HepG2 (cell line): ENCODE data around the gene ENO3. TPM values are rescaled to one million over a fixed set of nuclear protein-coding genes. Genes with fewer than 3 reads are reported as not detected.

ENCODE experiments used
- ATAC-seq: fragments of 200-7000 bp; cut with Tn5 transposase; 3 replicates; pipeline ENCODE4 v1.9.1; 2020; ENCODE audit warnings: mild to moderate bottlenecking, moderate library complexity
- BruUV-seq: library from RNA; stranded (reverse); fragments of 400-500 nt; replicated peaks from 2 replicates; lab custom pipeline; 2021; lab: Mats Ljungman, UMichigan
- CTCF ChIA-PET: fragments of 300-600 bp; formaldehyde crosslinking; extraction: SDS; loops from one replicate; lab custom pipeline; 2021; ENCODE audit warnings: low total read pairs, inconsistent platforms, low intra/inter-chr PET ratio; lab: Yijun Ruan, JAX
- POLR2A ChIA-PET: fragments of 350-600 bp; sonication (Branson Sonifier 250); formaldehyde crosslinking; loops from one replicate; lab custom pipeline; 2020; ENCODE audit warnings: antibody characterized with exemption, inconsistent platforms; lab: Yijun Ruan, JAX
- DNase-seq: peaks from one replicate; pipeline ENCODE4 v3.0.0-alpha.2; 2015; ENCODE audit warnings: low spot score
- FAIRE-seq: peaks from 3 replicates; lab custom pipeline; 2011; peaks lifted over from hg19 to GRCh38; lab: Jason Lieb, UNC
- H2AFZ ChIP-seq: one replicate; pipeline ENCODE4 v1.6.1; 2011; ENCODE audit warnings: low read length, inconsistent platforms
- H3K27ac ChIP-seq: fragments of 300-600 bp; 3 replicates; pipeline ENCODE4 v1.8.0; 2011; ENCODE audit warnings: mixed run types, mild to moderate bottlenecking, mixed read lengths, low read length, inconsistent platforms; ENCODE audit not compliant: insufficient read depth; ENCODE audit errors: extremely low read length
- H3K27me3 ChIP-seq, 2 experiments: fragments of 200-600 bp in 1 of 2; 2 replicates in 1 of 2; 3 replicates in 1 of 2; pipeline versions ENCODE4 v1.6.0 to v1.8.0; 2011; ENCODE audit warnings: low read length in 2 of 2, mild to moderate bottlenecking in 2 of 2, moderate library complexity in 2 of 2, inconsistent platforms in 1 of 2; ENCODE audit not compliant: insufficient read depth in 2 of 2, control insufficient read depth in 1 of 2
- H3K36me3 ChIP-seq, 2 experiments: fragments of 200-600 bp in 1 of 2; replicated peaks in 1 of 2; 2 replicates in 1 of 2; 3 replicates in 1 of 2; pipeline versions ENCODE4 v1.5.1 to v1.8.0; 2011; ENCODE audit warnings: low read length in 2 of 2, inconsistent platforms in 1 of 2; ENCODE audit not compliant: insufficient read depth in 2 of 2, control insufficient read depth in 1 of 2
- H3K4me1 ChIP-seq: 2 replicates; pipeline ENCODE4 v1.5.1; 2012; ENCODE audit warnings: low read length, inconsistent platforms; ENCODE audit not compliant: insufficient read depth
- H3K4me2 ChIP-seq: 2 replicates; pipeline ENCODE4 v1.6.0; 2011; ENCODE audit warnings: low read depth, low read length, inconsistent platforms
- H3K4me3 ChIP-seq, 3 experiments: fragments of 200-600 bp in 1 of 3; sonication (generic), shearing (Covaris generic) in 1 of 3; replicated peaks in 1 of 3; 2 replicates each; pipeline ENCODE4 v1.5.1; 2011 to 2016; ENCODE audit warnings: low read length in 3 of 3, inconsistent platforms in 2 of 3, low read depth in 2 of 3, mild to moderate bottlenecking in 2 of 3, control low read depth in 1 of 3, mixed read lengths in 1 of 3; ENCODE audit not compliant: insufficient read depth in 1 of 3
- H3K79me2 ChIP-seq: one replicate; pipeline ENCODE4 v1.6.1; 2011; ENCODE audit warnings: low read length, inconsistent platforms; ENCODE audit not compliant: insufficient read depth
- H3K9ac ChIP-seq: 2 replicates; pipeline ENCODE4 v1.6.0; 2011; ENCODE audit warnings: mild to moderate bottlenecking, low read depth, low read length, inconsistent platforms; ENCODE audit not compliant: insufficient read depth
- H3K9me3 ChIP-seq: 2 replicates; pipeline ENCODE4 v1.5.1; 2012; ENCODE audit warnings: mild to moderate bottlenecking, low read length
- H4K20me1 ChIP-seq: 2 replicates; pipeline ENCODE4 v1.6.0; 2011; ENCODE audit warnings: inconsistent platforms, mild to moderate bottlenecking, low read length, moderate library complexity; ENCODE audit not compliant: insufficient read depth
- ARNT ChIP-seq: fragments of 450-650 bp; IDR thresholded peaks from 2 replicates; pipeline ENCODE4 v1.6.1; 2017
- ARNTL ChIP-seq: sonication (generic); formaldehyde crosslinking; IDR thresholded peaks from 2 replicates; pipeline ENCODE4 v1.4.0; 2020; ENCODE audit warnings: mild to moderate bottlenecking, missing genetic modification reagents
- ELF3 ChIP-seq: IDR thresholded peaks from 2 replicates; pipeline ENCODE4 v1.6.1; 2016; ENCODE audit warnings: missing genetic modification reagents, missing compliant biosample characterization
- GABPB1 ChIP-seq: IDR thresholded peaks from 2 replicates; pipeline ENCODE4 v1.6.1; 2016; ENCODE audit warnings: mild to moderate bottlenecking, missing genetic modification reagents, moderate library complexity, missing compliant biosample characterization
- HNRNPH1 ChIP-seq: fragments of 200-400 bp; formaldehyde crosslinking; optimal IDR thresholded peaks from 2 replicates; pipeline ENCODE3; 2017; ENCODE audit warnings: mild to moderate bottlenecking, low read depth, low read length
- HNRNPK ChIP-seq: fragments of 200-400 bp; formaldehyde crosslinking; IDR thresholded peaks from 2 replicates; pipeline ENCODE4 v1.6.1; 2018; ENCODE audit warnings: low read length, low read depth, moderate library complexity, mild to moderate bottlenecking; ENCODE audit not compliant: poor library complexity, severe bottlenecking
- MTF2 ChIP-seq: sonication (generic); formaldehyde crosslinking; IDR thresholded peaks from 2 replicates; pipeline ENCODE4 v1.5.0; 2020; ENCODE audit warnings: missing genetic modification reagents, borderline replicate concordance
- PAWR ChIP-seq: sonication (generic); formaldehyde crosslinking; IDR thresholded peaks from 2 replicates; pipeline ENCODE4 v1.4.0; 2020; ENCODE audit warnings: missing genetic modification reagents, mild to moderate bottlenecking, borderline replicate concordance
- POLR2G ChIP-seq: fragments of 200-400 bp; formaldehyde crosslinking; IDR thresholded peaks from 2 replicates; pipeline ENCODE4 v1.6.1; 2018; ENCODE audit warnings: mild to moderate bottlenecking, low read depth, low read length, moderate library complexity
- RBFOX2 ChIP-seq: fragments of 200-400 bp; formaldehyde crosslinking; IDR thresholded peaks from 2 replicates; pipeline ENCODE4 v1.6.1; 2017; ENCODE audit warnings: low read depth, mild to moderate bottlenecking, low read length
- SMAD1 ChIP-seq: sonication (generic); formaldehyde crosslinking; IDR thresholded peaks from 2 replicates; pipeline ENCODE4 v1.4.0; 2020; ENCODE audit warnings: missing genetic modification reagents, low read depth, mild to moderate bottlenecking, borderline replicate concordance
- ZBTB7A ChIP-seq: sonication (generic); formaldehyde crosslinking; IDR thresholded peaks from 2 replicates; pipeline ENCODE4 v1.8.0; 2022; ENCODE audit warnings: mild to moderate bottlenecking, missing genetic modification reagents
- ZKSCAN1 ChIP-seq: fragments of 150-350 bp; IDR thresholded peaks from 2 replicates; pipeline ENCODE4 v1.6.1; 2014; ENCODE audit warnings: low read length
- ZNF333 ChIP-seq: sonication (generic); formaldehyde crosslinking; IDR thresholded peaks from 2 replicates; pipeline ENCODE4 v1.4.0; 2020; ENCODE audit warnings: mild to moderate bottlenecking, missing genetic modification reagents, borderline replicate concordance
- ZNF501 ChIP-seq: sonication (generic); formaldehyde crosslinking; IDR thresholded peaks from 2 replicates; pipeline ENCODE4 v1.5.1; 2020; ENCODE audit warnings: mild to moderate bottlenecking, moderate library complexity, missing genetic modification reagents
- ZNF841 ChIP-seq: sonication (generic); formaldehyde crosslinking; IDR thresholded peaks from 2 replicates; pipeline ENCODE4 v1.8.1; 2023; ENCODE audit warnings: missing genetic modification reagents, borderline replicate concordance
- WGBS: methylation state at CpG from one replicate; pipeline ENCODE4 v1.1.6; 2017; ENCODE audit warnings: low lambda C conversion rate; 5-methylcytosine and 5-hydroxymethylcytosine counted together
- in situ Hi-C: cut with HindIII; loops from 2 replicates; pipeline ENCODE4 v1.10.0; 2017; ENCODE audit warnings: low pct_unique_long_range_greater_than_20kb; ENCODE audit not compliant: extremely low pct_ligation_motif_present
- intact Hi-C: fragments of 100-400 bp; cut with micrococcal nuclease; formaldehyde crosslinking; loops from one replicate; pipeline ENCODE4 v1.10.0; 2022; ENCODE audit not compliant: unreplicated experiment
- polyA plus RNA-seq, 8 experiments: library from polyadenylated mRNA; depleted of rRNA in 3 of 8; stranded (reverse) in 7 of 8; unstranded in 1 of 8; fragments of >200 nt; fragmentation: Illumina TruSeq in 4 of 8; extraction: Trizol in 4 of 8; gene quantifications; 2 replicates each; pipeline versions ENCODE4 v1.2.1 to v1.2.3, GENCODE V29; 2011 to 2016; ENCODE audit warnings: low read depth in 4 of 8, missing spikeins in 1 of 8, mixed read lengths in 1 of 8; ENCODE audit not compliant: insufficient read depth in 1 of 8
- total RNA-seq, 5 experiments: library from RNA; depleted of rRNA; stranded (reverse); fragments of >200 nt; fragmentation: Illumina TruSeq; extraction: Trizol; gene quantifications; 2 replicates each; pipeline ENCODE4 v1.2.3, GENCODE V29; 2016; ENCODE audit warnings: low read depth in 1 of 5
- TF ChIP-seq, protein P1 (sequence below): fragments of 450-650 bp; IDR thresholded peaks from 2 replicates; pipeline ENCODE4 v1.6.1; 2017; ENCODE audit warnings: mild to moderate bottlenecking
- TF ChIP-seq, protein P2 (sequence below): sonication (generic); formaldehyde crosslinking; IDR thresholded peaks from 2 replicates; pipeline ENCODE4 v1.9.0; 2022; ENCODE audit warnings: missing genetic modification reagents, mild to moderate bottlenecking, borderline replicate concordance

Gene ENO3
- total and polyA plus RNA-seq, 2 of the 13 experiments (the other 11 are each of a cell fraction or from before 2014, with no cell fraction given): 59.8 to 69.8 TPM

DNA sequence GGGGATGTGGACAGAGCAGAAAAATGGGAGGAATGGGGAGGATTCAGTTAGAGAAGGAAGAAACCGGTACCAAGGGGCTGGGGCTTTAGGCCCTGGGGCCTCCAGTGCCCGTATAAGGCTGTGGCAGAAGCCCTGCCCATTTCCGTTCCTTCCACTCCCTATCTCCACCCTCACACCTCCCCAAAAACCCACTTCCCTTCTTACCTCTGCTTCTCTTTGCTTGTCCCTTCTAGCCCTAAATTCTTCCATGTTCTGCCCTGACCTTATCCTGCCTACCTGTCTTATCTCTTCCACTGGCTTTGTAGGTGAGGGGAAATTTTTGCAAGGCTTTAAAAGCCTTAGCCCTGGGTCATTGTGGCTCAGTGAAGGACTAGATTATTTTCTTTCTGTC is 6.8 kb upstream of the ENO3 start:
- FAIRE-seq: no peak
- WGBS: 89% methylated on average over 3 of the region's 3 CpGs

DNA sequence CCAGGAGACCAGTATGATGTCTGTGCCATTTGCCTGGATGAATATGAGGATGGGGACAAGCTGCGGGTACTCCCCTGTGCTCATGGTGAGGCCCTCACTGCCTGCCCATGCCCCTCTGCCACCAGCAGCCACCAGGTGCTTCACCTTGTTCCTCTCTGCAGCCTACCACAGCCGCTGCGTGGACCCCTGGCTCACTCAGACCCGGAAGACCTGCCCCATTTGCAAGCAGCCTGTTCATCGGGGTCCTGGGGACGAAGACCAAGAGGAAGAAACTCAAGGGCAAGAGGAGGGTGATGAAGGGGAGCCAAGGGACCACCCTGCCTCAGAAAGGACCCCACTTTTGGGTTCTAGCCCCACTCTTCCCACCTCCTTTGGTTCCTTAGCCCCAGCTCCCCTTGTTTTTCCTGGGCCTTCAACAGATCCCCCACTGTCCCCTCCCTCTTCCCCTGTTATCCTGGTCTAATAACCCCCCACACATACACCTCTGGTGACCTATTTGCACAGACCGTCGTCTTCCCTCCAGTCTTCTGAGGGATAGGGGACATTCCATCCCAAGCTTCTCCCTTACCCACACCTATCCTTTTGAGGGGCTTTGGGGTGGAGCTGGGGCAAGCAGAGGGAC is 6.3 kb upstream of the ENO3 start:
- no TSS peak for BruUV-seq
- Histone ChIP-seq H3K27me3 (no peaks in the 10 kb centered on the region; a peak in 1 of 5 replicates), H3K79me2 (peaks cover 61% of the 10 kb centered on the region), H2AFZ (no peak overlapping the region), H3K27ac (peak overlapping the region; percentile 38), H3K9me3 (no peaks in the 10 kb centered on the region), H3K4me1 (peaks cover 38% of the 10 kb centered on the region), H3K9ac (no peak overlapping the region), H3K36me3 (peaks cover 18 to 37% of the 10 kb centered on the region in 2 experiments), H3K4me2 (no peak overlapping the region), H3K4me3 (no peak overlapping the region), H4K20me1 (peaks cover 33% of the 10 kb centered on the region)
- ChIA-PET POLR2A (interaction anchor here (1.6 to 10.0 kb wide), 2 partner anchors 22 to 24 kb away, joined by 6 to 273 read pairs; partner anchors contain the start of gene SPAG7), CTCF (no interaction called here)
- intact Hi-C loops (no loop called here), in situ Hi-C loops (no loop called here)
- FAIRE-seq: no peak
- WGBS: 82% methylated on average over 7 of the region's 8 CpGs
- no peak for ATAC-seq
- DNase-seq: no peak
- TF ChIP-seq ZBTB7A (CRISPR knock-in tag) (no peak), ZNF501 (no peak), ZNF841 (CRISPR knock-in tag) (no peak), GABPB1 (CRISPR knock-in tag) (0 out of 2 replicates have a peak, but pooled peaks have one; percentile 6), PAWR (CRISPR knock-in tag) (no peak), HNRNPH1 (peak; percentile 75), ARNTL (CRISPR knock-in tag) (no peak), ARNT (no peak), ZKSCAN1 (no peak), ELF3 (no peak)
- TF ChIP-seq, protein P1, sequence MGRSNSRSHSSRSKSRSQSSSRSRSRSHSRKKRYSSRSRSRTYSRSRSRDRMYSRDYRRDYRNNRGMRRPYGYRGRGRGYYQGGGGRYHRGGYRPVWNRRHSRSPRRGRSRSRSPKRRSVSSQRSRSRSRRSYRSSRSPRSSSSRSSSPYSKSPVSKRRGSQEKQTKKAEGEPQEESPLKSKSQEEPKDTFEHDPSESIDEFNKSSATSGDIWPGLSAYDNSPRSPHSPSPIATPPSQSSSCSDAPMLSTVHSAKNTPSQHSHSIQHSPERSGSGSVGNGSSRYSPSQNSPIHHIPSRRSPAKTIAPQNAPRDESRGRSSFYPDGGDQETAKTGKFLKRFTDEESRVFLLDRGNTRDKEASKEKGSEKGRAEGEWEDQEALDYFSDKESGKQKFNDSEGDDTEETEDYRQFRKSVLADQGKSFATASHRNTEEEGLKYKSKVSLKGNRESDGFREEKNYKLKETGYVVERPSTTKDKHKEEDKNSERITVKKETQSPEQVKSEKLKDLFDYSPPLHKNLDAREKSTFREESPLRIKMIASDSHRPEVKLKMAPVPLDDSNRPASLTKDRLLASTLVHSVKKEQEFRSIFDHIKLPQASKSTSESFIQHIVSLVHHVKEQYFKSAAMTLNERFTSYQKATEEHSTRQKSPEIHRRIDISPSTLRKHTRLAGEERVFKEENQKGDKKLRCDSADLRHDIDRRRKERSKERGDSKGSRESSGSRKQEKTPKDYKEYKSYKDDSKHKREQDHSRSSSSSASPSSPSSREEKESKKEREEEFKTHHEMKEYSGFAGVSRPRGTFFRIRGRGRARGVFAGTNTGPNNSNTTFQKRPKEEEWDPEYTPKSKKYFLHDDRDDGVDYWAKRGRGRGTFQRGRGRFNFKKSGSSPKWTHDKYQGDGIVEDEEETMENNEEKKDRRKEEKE: no peak
- TF ChIP-seq, protein P2, sequence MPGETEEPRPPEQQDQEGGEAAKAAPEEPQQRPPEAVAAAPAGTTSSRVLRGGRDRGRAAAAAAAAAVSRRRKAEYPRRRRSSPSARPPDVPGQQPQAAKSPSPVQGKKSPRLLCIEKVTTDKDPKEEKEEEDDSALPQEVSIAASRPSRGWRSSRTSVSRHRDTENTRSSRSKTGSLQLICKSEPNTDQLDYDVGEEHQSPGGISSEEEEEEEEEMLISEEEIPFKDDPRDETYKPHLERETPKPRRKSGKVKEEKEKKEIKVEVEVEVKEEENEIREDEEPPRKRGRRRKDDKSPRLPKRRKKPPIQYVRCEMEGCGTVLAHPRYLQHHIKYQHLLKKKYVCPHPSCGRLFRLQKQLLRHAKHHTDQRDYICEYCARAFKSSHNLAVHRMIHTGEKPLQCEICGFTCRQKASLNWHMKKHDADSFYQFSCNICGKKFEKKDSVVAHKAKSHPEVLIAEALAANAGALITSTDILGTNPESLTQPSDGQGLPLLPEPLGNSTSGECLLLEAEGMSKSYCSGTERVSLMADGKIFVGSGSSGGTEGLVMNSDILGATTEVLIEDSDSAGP (CRISPR knock-in tag): peak; percentile 34; the same call in 1 of the 2 replicates

More for the DNA sequence above, 6.8 kb upstream of the ENO3 start:
- CTCF ChIA-PET: no interaction called here
- intact Hi-C loops: no loop called here
- Histone ChIP-seq H3K4me1 (peaks cover 38% of the 10 kb centered on the region), H3K4me3 (no peak overlapping the region), H3K79me2 (peaks cover 63% of the 10 kb centered on the region), H3K27me3 (no peaks in the 10 kb centered on the region; a peak in 1 of 5 replicates), H3K27ac (peak overlapping the region; percentile 38), H3K9ac (no peak overlapping the region), H3K4me2 (no peak overlapping the region), H2AFZ (no peak overlapping the region), H4K20me1 (peaks cover 33% of the 10 kb centered on the region), H3K36me3 (peaks cover 18 to 37% of the 10 kb centered on the region in 2 experiments), H3K9me3 (no peaks in the 10 kb centered on the region)
- ATAC-seq: no peak
- DNase-seq: no peak
- in situ Hi-C loops: no loop called here
- TF ChIP-seq MTF2 (CRISPR knock-in tag) (no peak), ZNF333 (CRISPR knock-in tag) (no peak), POLR2G (peak; percentile 4; the same call in 1 of the 2 replicates), HNRNPK (peak; percentile 76), SMAD1 (CRISPR knock-in tag) (no peak), RBFOX2 (peak; percentile 68)
- POLR2A ChIA-PET: interaction anchor here (1.6 to 10.0 kb wide), 2 partner anchors 23 to 24 kb away, joined by 6 to 273 read pairs; partner anchors contain the start of gene SPAG7
- BruUV-seq: no TSS peak
